GM12875 (cell line): ENCODE data around the gene ZNF681.
"Not testable (repeated sequence)": the region's sequence is repeated elsewhere in the genome, so short reads cannot be mapped to it uniquely, and the experiment has no call there.

Source experiments
- H3K4me3 ChIP-seq: one replicate; pipeline ENCODE4 v1.5.1; 2011; ENCODE audit warnings: low read depth, low read length, control low read depth
- CTCF ChIP-seq: IDR thresholded peaks from 2 replicates; pipeline ENCODE4 v1.5.1; 2011; ENCODE audit warnings: low read depth, mild to moderate bottlenecking, control low read depth, inconsistent platforms, low read length, moderate library complexity, borderline replicate concordance; ENCODE audit not compliant: insufficient read depth

Gene ZNF681

GRCh38 chr19:23766951-23767350, 8.3 kb upstream of the ZNF681 start:
- TF ChIP-seq CTCF = no peak
- no peak overlapping the region for H3K4me3 ChIP-seq

GRCh38 chr19:23764781-23765180, 6.1 kb upstream of the ZNF681 start:
- H3K4me3 ChIP-seq = no peak overlapping the region
- no peak for TF ChIP-seq CTCF

- no peak overlapping the region for H3K4me3 ChIP-seq
- no peak for TF ChIP-seq CTCF
Measured at GRCh38 chr19:23762884-23763711, 4.4 kb upstream of the ZNF681 start.

- TF ChIP-seq CTCF = no peak
Measured at GRCh38 chr19:23762548-23762883, 3.8 kb upstream of the ZNF681 start.

GRCh38 chr19:23760326-23760725, 1.6 kb upstream of the ZNF681 start:
- H3K4me3 ChIP-seq = not testable (repeated sequence)

More at GRCh38 chr19:23762548-23762883, 3.8 kb upstream of the ZNF681 start:
- H3K4me3 ChIP-seq = no peak overlapping the region

- H3K4me3 ChIP-seq = not testable (repeated sequence)
Measured at GRCh38 chr19:23743633-23744232, 15.0 kb downstream of the ZNF681 start.

- not testable (repeated sequence) for H3K4me3 ChIP-seq
Measured at GRCh38 chr19:23730729-23731465, 27.8 kb downstream of the ZNF681 start.

GRCh38 chr19:23724161-23724560, 34.5 kb downstream of the ZNF681 start:
- H3K4me3 ChIP-seq = not testable (repeated sequence)

GRCh38 chr19:23718802-23719201, 39.9 kb downstream of the ZNF681 start:
- no peak for TF ChIP-seq CTCF
- no peak overlapping the region for H3K4me3 ChIP-seq
